A673 (cell line): ENCODE data around the gene OSTF1. TPM values are rescaled to one million over a fixed set of nuclear protein-coding genes. Genes with fewer than 3 reads are reported as not detected.

Source experiments
- BruUV-seq: library from RNA; stranded (reverse); fragments of 400-500 nt; replicated peaks from 2 replicates; lab custom pipeline; 2021; lab: Mats Ljungman, UMichigan
- CTCF ChIA-PET: fragments of 300-600 bp; sonication (Branson Sonifier 250); formaldehyde crosslinking; loops from one replicate; lab custom pipeline; 2022; ENCODE audit warnings: antibody characterized with exemption; lab: Charles Lee
- POLR2A ChIA-PET: fragments of 300-600 bp; sonication (Branson Sonifier 250); formaldehyde crosslinking; loops from one replicate; lab custom pipeline; 2022; ENCODE audit warnings: antibody characterized with exemption; ENCODE audit not compliant: low non-redundant PET; lab: Charles Lee
- DNase-seq: peaks from one replicate; pipeline ENCODE4 v3.0.0-alpha.2; 2015; ENCODE audit warnings: low spot score
- H3K27ac ChIP-seq: fragments of 200-600 bp; sonication (generic); 2 replicates; pipeline ENCODE4 v1.5.1; 2016; ENCODE audit warnings: mixed run types, low read depth, mild to moderate bottlenecking, mixed read lengths, antibody characterized with exemption, low read length; ENCODE audit not compliant: poor library complexity, severe bottlenecking
- H3K27me3 ChIP-seq: fragments of 200-600 bp; sonication (generic); replicated peaks from 2 replicates; pipeline ENCODE4 v1.6.1; 2017; ENCODE audit warnings: mixed run types, low read depth, mild to moderate bottlenecking, mixed read lengths, antibody characterized with exemption, low read length; ENCODE audit not compliant: insufficient read depth, poor library complexity
- H3K36me3 ChIP-seq: fragments of 200-600 bp; sonication (generic); 2 replicates; pipeline ENCODE4 v1.6.1; 2016; ENCODE audit warnings: mixed run types, mild to moderate bottlenecking, mixed read lengths, antibody characterized with exemption, low read length; ENCODE audit not compliant: insufficient read depth, poor library complexity, severe bottlenecking
- H3K4me1 ChIP-seq: fragments of 200-600 bp; sonication (generic); 2 replicates; pipeline ENCODE4 v1.6.1; 2017; ENCODE audit warnings: mixed run types, mild to moderate bottlenecking, mixed read lengths, antibody characterized with exemption, low read length; ENCODE audit not compliant: insufficient read depth, poor library complexity, severe bottlenecking
- H3K4me3 ChIP-seq: fragments of 200-600 bp; sonication (generic); 2 replicates; pipeline ENCODE4 v1.5.1; 2016; ENCODE audit warnings: low read depth, mixed run types, mild to moderate bottlenecking, mixed read lengths, low read length; ENCODE audit not compliant: poor library complexity, severe bottlenecking
- H3K9me3 ChIP-seq: fragments of 200-600 bp; sonication (generic); 2 replicates; pipeline ENCODE4 v1.6.1; 2016; ENCODE audit warnings: mixed run types, low read depth, mild to moderate bottlenecking, mixed read lengths, antibody characterized with exemption, low read length; ENCODE audit not compliant: poor library complexity, severe bottlenecking
- EZH2 ChIP-seq: fragments of 200-600 bp; sonication (generic); IDR thresholded peaks from 2 replicates; pipeline ENCODE4 v1.6.1; 2017; ENCODE audit warnings: borderline replicate concordance, low read depth, mild to moderate bottlenecking, mixed read lengths, antibody characterized with exemption, low read length; ENCODE audit not compliant: poor library complexity, severe bottlenecking
- intact Hi-C: fragments of 100-400 bp; cut with micrococcal nuclease; formaldehyde crosslinking; loops from one replicate; pipeline ENCODE4 v1.10.0; 2022; ENCODE audit not compliant: unreplicated experiment
- total RNA-seq: library from RNA; stranded (reverse); gene quantifications from 2 replicates; pipeline ENCODE4 v1.2.3, GENCODE V29; 2021
- TF ChIP-seq, protein P1 (sequence below): fragments of 300-800, 200-600 bp; sonication (generic); conservative IDR thresholded peaks from 2 replicates; pipeline ENCODE4 v1.5.1; 2017; ENCODE audit warnings: low read depth, mild to moderate bottlenecking, antibody characterized with exemption, low read length, moderate library complexity, mixed read lengths

OSTF1 gene
- total RNA-seq, 1 experiment from 2014 or later: 2.3 TPM

DNA sequence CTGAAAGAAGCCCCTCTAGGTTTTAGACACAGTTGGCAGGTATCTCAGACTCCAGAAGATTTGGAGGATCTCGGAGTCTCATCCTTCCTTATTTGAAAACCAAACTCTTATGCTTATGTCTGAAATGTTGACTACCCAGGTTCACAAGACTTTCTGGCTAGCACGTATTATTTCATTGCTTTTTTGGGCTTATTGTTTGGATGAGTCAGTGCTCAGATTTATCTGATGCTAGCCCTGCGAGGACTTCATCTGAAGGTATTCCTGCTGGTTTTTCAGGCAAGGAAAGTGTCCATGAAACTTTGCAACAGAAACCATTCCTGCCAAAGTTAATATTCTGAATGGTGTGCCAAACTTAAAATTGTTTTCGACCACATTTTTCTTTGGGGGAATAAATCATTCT lies 8.5 kb downstream of the OSTF1 start:
- DNase-seq: no peak
- ChIA-PET CTCF (no interaction called here), POLR2A (no interaction called here)
- no TSS peak for BruUV-seq
- Histone ChIP-seq H3K27ac (no peak overlapping the region), H3K9me3 (no peaks in the 10 kb centered on the region), H3K36me3 (no peaks in the 10 kb centered on the region), H3K27me3 (peaks cover 7% of the 10 kb centered on the region), H3K4me1 (no peaks in the 10 kb centered on the region), H3K4me3 (no peak overlapping the region)
- TF ChIP-seq EZH2: no peak
- TF ChIP-seq, protein P1, sequence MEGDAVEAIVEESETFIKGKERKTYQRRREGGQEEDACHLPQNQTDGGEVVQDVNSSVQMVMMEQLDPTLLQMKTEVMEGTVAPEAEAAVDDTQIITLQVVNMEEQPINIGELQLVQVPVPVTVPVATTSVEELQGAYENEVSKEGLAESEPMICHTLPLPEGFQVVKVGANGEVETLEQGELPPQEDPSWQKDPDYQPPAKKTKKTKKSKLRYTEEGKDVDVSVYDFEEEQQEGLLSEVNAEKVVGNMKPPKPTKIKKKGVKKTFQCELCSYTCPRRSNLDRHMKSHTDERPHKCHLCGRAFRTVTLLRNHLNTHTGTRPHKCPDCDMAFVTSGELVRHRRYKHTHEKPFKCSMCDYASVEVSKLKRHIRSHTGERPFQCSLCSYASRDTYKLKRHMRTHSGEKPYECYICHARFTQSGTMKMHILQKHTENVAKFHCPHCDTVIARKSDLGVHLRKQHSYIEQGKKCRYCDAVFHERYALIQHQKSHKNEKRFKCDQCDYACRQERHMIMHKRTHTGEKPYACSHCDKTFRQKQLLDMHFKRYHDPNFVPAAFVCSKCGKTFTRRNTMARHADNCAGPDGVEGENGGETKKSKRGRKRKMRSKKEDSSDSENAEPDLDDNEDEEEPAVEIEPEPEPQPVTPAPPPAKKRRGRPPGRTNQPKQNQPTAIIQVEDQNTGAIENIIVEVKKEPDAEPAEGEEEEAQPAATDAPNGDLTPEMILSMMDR: no peak
- intact Hi-C loops: no loop called here

DNA sequence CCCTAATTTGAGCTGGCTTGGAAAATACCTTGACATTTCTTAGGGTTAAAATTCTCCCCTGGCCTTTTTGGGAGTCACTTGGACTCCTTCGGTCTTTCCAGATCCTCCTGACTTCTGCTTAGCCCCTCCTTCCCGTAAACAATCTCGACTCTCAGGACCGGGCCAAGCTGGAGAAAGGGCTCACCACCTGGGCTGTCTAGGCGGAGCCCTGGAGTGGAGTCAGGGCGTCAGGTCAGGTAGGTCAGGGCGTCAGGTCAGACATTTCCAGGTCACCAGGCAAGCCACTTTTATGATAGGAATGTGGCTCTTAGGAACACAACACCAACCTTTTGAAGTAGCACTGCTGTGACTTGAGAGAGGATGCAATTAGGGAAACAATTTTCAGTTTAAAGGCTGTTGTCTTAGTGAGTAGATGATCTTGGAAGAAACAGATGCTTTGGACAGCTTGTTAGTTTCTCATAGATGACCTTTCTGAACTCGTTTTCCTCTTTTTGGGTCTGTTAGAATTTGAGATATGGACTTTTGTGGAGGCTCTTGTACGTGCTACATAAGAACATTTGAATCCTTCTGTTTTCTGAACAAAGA lies 12.8 kb downstream of the OSTF1 start:
- Histone ChIP-seq H3K27me3 (no peaks in the 10 kb centered on the region), H3K27ac (no peak overlapping the region), H3K4me3 (no peak overlapping the region), H3K9me3 (no peaks in the 10 kb centered on the region), H3K36me3 (no peaks in the 10 kb centered on the region), H3K4me1 (no peaks in the 10 kb centered on the region)
- TF ChIP-seq, protein P1: no peak
- no peak for TF ChIP-seq EZH2
- intact Hi-C loops: no loop called here
- ChIA-PET CTCF (interaction anchor here (0.7 kb wide), 1 partner anchor 765 kb away, joined by 6 read pairs; no protein-coding TSS in a partner anchor), POLR2A (no interaction called here)
- DNase-seq: no peak
- BruUV-seq: no TSS peak

DNA sequence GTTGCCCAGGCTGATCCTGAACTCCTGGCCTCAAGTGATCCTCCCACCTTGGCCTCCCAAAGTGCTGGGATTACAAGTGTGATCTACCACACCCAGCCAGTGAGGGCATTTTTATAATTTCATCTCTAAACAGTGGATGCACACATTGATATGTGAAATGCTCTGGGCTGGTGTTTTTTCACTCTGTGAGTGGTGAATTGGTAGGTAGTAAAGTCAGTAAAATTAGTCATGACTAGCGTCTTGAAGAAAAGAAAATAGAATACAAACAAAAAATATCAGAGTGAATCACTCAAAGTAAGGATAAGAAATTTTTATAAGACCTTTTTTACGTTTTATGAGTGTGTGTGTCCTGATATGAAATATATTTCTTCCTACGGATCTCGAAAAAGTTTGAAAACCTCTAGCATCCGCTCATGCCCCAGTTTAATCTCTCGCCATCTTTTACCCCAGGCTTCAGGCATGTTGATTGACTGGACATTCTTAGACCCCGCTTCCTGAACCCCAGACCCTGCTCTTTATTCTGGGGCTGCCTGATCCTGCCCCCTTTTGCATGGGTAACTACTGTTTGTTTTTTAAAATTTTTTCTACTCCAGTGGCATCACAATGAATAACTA lies 14.0 kb downstream of the OSTF1 start:
- H3K27me3 ChIP-seq: no peaks in the 10 kb centered on the region
- H3K4me3 ChIP-seq: no peak overlapping the region
- TF ChIP-seq, protein P1: no peak
- no peak for TF ChIP-seq EZH2
- no peaks in the 10 kb centered on the region for H3K9me3 ChIP-seq
- H3K4me1 ChIP-seq: no peaks in the 10 kb centered on the region
- H3K27ac ChIP-seq: no peak overlapping the region
- no peak for DNase-seq
- CTCF ChIA-PET: no interaction called here
- no TSS peak for BruUV-seq
- POLR2A ChIA-PET: no interaction called here
- H3K36me3 ChIP-seq: no peaks in the 10 kb centered on the region
- intact Hi-C loops: no loop called here
